WTC11 (cell line): ENCODE data around the gene OAT. TPM values are rescaled to one million over a fixed set of nuclear protein-coding genes. Genes with fewer than 3 reads are reported as not detected.

Source experiments
- ATAC-seq: fragments of 200-7000 bp; cut with Tn5 transposase; 2 replicates; pipeline ENCODE4 v1.10.0; 2021; ENCODE audit warnings: mild to moderate bottlenecking, moderate library complexity
- CTCF ChIA-PET: fragments of 300-600 bp; sonication (Branson Sonifier 250); formaldehyde crosslinking; loops from one replicate; lab custom pipeline; 2021; ENCODE audit warnings: antibody characterized with exemption; lab: Charles Lee
- POLR2A ChIA-PET: fragments of 350-600 bp; sonication (Branson Sonifier 250); formaldehyde crosslinking; loops from one replicate; lab custom pipeline; 2021; ENCODE audit warnings: antibody characterized with exemption; lab: Charles Lee
- DNase-seq: peaks from one replicate; pipeline ENCODE4 v3.0.0; 2021; ENCODE audit warnings: low spot score
- H3K27ac Mint-ChIP-seq: 2 replicates; pipeline ENCODE4 v1.8.0; 2021; ENCODE audit warnings: mixed read lengths
- H3K27me3 Mint-ChIP-seq: 2 replicates; pipeline ENCODE4 v1.8.0; 2021; ENCODE audit warnings: low read depth, mild to moderate bottlenecking, moderate library complexity, mixed read lengths
- H3K36me3 Mint-ChIP-seq: 2 replicates; pipeline ENCODE4 v1.8.0; 2021; ENCODE audit warnings: mixed read lengths
- H3K4me1 Mint-ChIP-seq: 2 replicates; pipeline ENCODE4 v1.8.0; 2022; ENCODE audit warnings: mixed read lengths
- H3K4me3 Mint-ChIP-seq: 2 replicates; pipeline ENCODE4 v1.8.0; 2021; ENCODE audit warnings: mild to moderate bottlenecking, moderate library complexity, mixed read lengths
- H3K9me3 Mint-ChIP-seq: 2 replicates; pipeline ENCODE4 v1.8.0; 2021; ENCODE audit warnings: mixed read lengths
- CBFB ChIP-seq: sonication (generic); formaldehyde crosslinking; IDR thresholded peaks from 2 replicates; pipeline ENCODE4 v1.8.1; 2022; ENCODE audit warnings: mild to moderate bottlenecking, low read depth, missing genetic modification reagents
- EMX1 ChIP-seq: fragments of 250-450 bp; sonication (Bioruptor Pico); IDR thresholded peaks from 2 replicates; pipeline ENCODE4 v1.8.0; 2021; ENCODE audit warnings: mild to moderate bottlenecking
- FOXJ3 ChIP-seq: sonication (generic); formaldehyde crosslinking; IDR thresholded peaks from 2 replicates; pipeline ENCODE4 v1.9.0; 2021; ENCODE audit warnings: missing genetic modification reagents, mild to moderate bottlenecking, borderline replicate concordance
- FOXP4 ChIP-seq: sonication (generic); formaldehyde crosslinking; IDR thresholded peaks from 2 replicates; pipeline ENCODE4 v1.8.0; 2022; ENCODE audit warnings: mild to moderate bottlenecking, missing genetic modification reagents
- GABPB1 ChIP-seq: sonication (generic); formaldehyde crosslinking; IDR thresholded peaks from 2 replicates; pipeline ENCODE4 v1.8.1; 2023; ENCODE audit warnings: mild to moderate bottlenecking, missing genetic modification reagents
- GTF2I ChIP-seq: fragments of 250-450 bp; sonication (Bioruptor Pico); conservative IDR thresholded peaks from 2 replicates; pipeline ENCODE4 v1.4.0; 2021; ENCODE audit warnings: mild to moderate bottlenecking
- IRF1 ChIP-seq: sonication (generic); formaldehyde crosslinking; IDR thresholded peaks from 2 replicates; pipeline ENCODE4 v1.8.0; 2023; ENCODE audit warnings: missing genetic modification reagents
- JAZF1 ChIP-seq: fragments of 250-450 bp; sonication (Bioruptor Pico); IDR thresholded peaks from 2 replicates; pipeline ENCODE4 v1.9.0; 2021; ENCODE audit warnings: moderate library complexity, mild to moderate bottlenecking, inconsistent platforms
- NFYB ChIP-seq: sonication (generic); formaldehyde crosslinking; conservative IDR thresholded peaks from 2 replicates; pipeline ENCODE4 v1.8.0; 2022; ENCODE audit warnings: low read depth, missing genetic modification reagents
- NR1H2 ChIP-seq: sonication (generic); formaldehyde crosslinking; IDR thresholded peaks from 2 replicates; pipeline ENCODE4 v1.9.0; 2021; ENCODE audit warnings: mild to moderate bottlenecking, moderate library complexity, missing genetic modification reagents
- SMAD3 ChIP-seq: sonication (generic); formaldehyde crosslinking; IDR thresholded peaks from 2 replicates; pipeline ENCODE4 v1.8.0; 2022; ENCODE audit warnings: missing genetic modification reagents, mild to moderate bottlenecking, borderline replicate concordance
- SMAD4 ChIP-seq: sonication (generic); formaldehyde crosslinking; IDR thresholded peaks from 2 replicates; pipeline ENCODE4 v1.8.0; 2022; ENCODE audit warnings: mild to moderate bottlenecking, missing genetic modification reagents
- ZBTB21 ChIP-seq: sonication (generic); formaldehyde crosslinking; IDR thresholded peaks from 2 replicates; pipeline ENCODE4 v1.8.1; 2023; ENCODE audit warnings: mild to moderate bottlenecking, missing genetic modification reagents, borderline replicate concordance
- ZMAT4 ChIP-seq: fragments of 250-450 bp; sonication (Bioruptor Pico); IDR thresholded peaks from 2 replicates; pipeline ENCODE4 v1.9.0; 2021; ENCODE audit warnings: mild to moderate bottlenecking
- ZNF138 ChIP-seq: sonication (generic); formaldehyde crosslinking; conservative IDR thresholded peaks from 2 replicates; pipeline ENCODE4 v1.8.1; 2022; ENCODE audit warnings: mild to moderate bottlenecking, moderate library complexity, missing genetic modification reagents
- ZNF416 ChIP-seq: fragments of 250-450 bp; sonication (Bioruptor Pico); IDR thresholded peaks from 2 replicates; pipeline ENCODE4 v1.9.0; 2021; ENCODE audit warnings: mild to moderate bottlenecking, inconsistent platforms
- total RNA-seq: library from RNA; stranded (reverse); gene quantifications from 3 replicates; pipeline ENCODE4 v1.2.3, GENCODE V29; 2021
- TF ChIP-seq, protein P1 (sequence below): fragments of 250-450 bp; sonication (Bioruptor Pico); IDR thresholded peaks from 2 replicates; pipeline ENCODE4 v1.9.0; 2021; ENCODE audit warnings: mild to moderate bottlenecking, borderline replicate concordance
- TF ChIP-seq, protein P2 (sequence below): sonication (generic); formaldehyde crosslinking; IDR thresholded peaks from 2 replicates; pipeline ENCODE4 v1.8.1; 2023; ENCODE audit warnings: mild to moderate bottlenecking, missing genetic modification reagents
- TF ChIP-seq, protein P3 (sequence below): sonication (generic); formaldehyde crosslinking; IDR thresholded peaks from 2 replicates; pipeline ENCODE4 v1.8.1; 2023; ENCODE audit warnings: mild to moderate bottlenecking, moderate library complexity, missing genetic modification reagents

Gene OAT
- total RNA-seq, 1 experiment from 2014 or later = 117 TPM

GRCh38 chr10:124403548-124403947, 15.2 kb downstream of the OAT start:
- ChIA-PET CTCF (interaction anchor here (0.5 to 2.6 kb wide), 58 partner anchors 9 to 415 kb away, joined by 3 to 40 read pairs (median 4); partner anchors contain the start of genes LHPP and OAT), POLR2A (interaction anchor here (0.6 to 1.0 kb wide), 4 partner anchors 10 to 375 kb away, joined by 3 to 4 read pairs (median 4); no protein-coding TSS in a partner anchor)

GRCh38 chr10:124402273-124402672, 16.4 kb downstream of the OAT start:
- H3K4me3 Mint-ChIP-seq = no peak overlapping the region
- ChIA-PET CTCF (no interaction called here), POLR2A (no interaction called here)
- H3K27me3 Mint-ChIP-seq = no peaks in the 10 kb centered on the region
- H3K9me3 Mint-ChIP-seq = no peaks in the 10 kb centered on the region
- no peak for TF ChIP-seq ZNF416 (CRISPR knock-in tag)
- TF ChIP-seq ZNF138 = no peak
- TF ChIP-seq JAZF1 (CRISPR knock-in tag) = no peak
- TF ChIP-seq, all 79 proteins: peak for 0
- DNase-seq (no peak), ATAC-seq (no peak)
- peaks cover 9% of the 10 kb centered on the region for H3K4me1 Mint-ChIP-seq
- peaks cover 48% of the 10 kb centered on the region for H3K36me3 Mint-ChIP-seq
- no peak overlapping the region for H3K27ac Mint-ChIP-seq

More at GRCh38 chr10:124403548-124403947, 15.2 kb downstream of the OAT start:
- H3K4me3 Mint-ChIP-seq = no peak overlapping the region
- TF ChIP-seq, protein P1, sequence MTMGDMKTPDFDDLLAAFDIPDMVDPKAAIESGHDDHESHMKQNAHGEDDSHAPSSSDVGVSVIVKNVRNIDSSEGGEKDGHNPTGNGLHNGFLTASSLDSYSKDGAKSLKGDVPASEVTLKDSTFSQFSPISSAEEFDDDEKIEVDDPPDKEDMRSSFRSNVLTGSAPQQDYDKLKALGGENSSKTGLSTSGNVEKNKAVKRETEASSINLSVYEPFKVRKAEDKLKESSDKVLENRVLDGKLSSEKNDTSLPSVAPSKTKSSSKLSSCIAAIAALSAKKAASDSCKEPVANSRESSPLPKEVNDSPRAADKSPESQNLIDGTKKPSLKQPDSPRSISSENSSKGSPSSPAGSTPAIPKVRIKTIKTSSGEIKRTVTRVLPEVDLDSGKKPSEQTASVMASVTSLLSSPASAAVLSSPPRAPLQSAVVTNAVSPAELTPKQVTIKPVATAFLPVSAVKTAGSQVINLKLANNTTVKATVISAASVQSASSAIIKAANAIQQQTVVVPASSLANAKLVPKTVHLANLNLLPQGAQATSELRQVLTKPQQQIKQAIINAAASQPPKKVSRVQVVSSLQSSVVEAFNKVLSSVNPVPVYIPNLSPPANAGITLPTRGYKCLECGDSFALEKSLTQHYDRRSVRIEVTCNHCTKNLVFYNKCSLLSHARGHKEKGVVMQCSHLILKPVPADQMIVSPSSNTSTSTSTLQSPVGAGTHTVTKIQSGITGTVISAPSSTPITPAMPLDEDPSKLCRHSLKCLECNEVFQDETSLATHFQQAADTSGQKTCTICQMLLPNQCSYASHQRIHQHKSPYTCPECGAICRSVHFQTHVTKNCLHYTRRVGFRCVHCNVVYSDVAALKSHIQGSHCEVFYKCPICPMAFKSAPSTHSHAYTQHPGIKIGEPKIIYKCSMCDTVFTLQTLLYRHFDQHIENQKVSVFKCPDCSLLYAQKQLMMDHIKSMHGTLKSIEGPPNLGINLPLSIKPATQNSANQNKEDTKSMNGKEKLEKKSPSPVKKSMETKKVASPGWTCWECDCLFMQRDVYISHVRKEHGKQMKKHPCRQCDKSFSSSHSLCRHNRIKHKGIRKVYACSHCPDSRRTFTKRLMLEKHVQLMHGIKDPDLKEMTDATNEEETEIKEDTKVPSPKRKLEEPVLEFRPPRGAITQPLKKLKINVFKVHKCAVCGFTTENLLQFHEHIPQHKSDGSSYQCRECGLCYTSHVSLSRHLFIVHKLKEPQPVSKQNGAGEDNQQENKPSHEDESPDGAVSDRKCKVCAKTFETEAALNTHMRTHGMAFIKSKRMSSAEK (CRISPR knock-in tag) = no peak
- TF ChIP-seq, protein P2, sequence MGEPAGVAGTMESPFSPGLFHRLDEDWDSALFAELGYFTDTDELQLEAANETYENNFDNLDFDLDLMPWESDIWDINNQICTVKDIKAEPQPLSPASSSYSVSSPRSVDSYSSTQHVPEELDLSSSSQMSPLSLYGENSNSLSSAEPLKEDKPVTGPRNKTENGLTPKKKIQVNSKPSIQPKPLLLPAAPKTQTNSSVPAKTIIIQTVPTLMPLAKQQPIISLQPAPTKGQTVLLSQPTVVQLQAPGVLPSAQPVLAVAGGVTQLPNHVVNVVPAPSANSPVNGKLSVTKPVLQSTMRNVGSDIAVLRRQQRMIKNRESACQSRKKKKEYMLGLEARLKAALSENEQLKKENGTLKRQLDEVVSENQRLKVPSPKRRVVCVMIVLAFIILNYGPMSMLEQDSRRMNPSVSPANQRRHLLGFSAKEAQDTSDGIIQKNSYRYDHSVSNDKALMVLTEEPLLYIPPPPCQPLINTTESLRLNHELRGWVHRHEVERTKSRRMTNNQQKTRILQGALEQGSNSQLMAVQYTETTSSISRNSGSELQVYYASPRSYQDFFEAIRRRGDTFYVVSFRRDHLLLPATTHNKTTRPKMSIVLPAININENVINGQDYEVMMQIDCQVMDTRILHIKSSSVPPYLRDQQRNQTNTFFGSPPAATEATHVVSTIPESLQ (CRISPR knock-in tag) = no peak
- TF ChIP-seq ZBTB21 (CRISPR knock-in tag) = no peak
- TF ChIP-seq EMX1 = no peak
- TF ChIP-seq SMAD3 (CRISPR knock-in tag) = no peak
- H3K27ac Mint-ChIP-seq = peak overlapping the region; percentile 95
- H3K27me3 Mint-ChIP-seq = no peaks in the 10 kb centered on the region
- H3K36me3 Mint-ChIP-seq = peaks cover 47% of the 10 kb centered on the region
- no peaks in the 10 kb centered on the region for H3K9me3 Mint-ChIP-seq
- peak; percentile 30 for DNase-seq
- H3K4me1 Mint-ChIP-seq = peaks cover 9% of the 10 kb centered on the region
- ATAC-seq = peak; percentile 98

DNA sequence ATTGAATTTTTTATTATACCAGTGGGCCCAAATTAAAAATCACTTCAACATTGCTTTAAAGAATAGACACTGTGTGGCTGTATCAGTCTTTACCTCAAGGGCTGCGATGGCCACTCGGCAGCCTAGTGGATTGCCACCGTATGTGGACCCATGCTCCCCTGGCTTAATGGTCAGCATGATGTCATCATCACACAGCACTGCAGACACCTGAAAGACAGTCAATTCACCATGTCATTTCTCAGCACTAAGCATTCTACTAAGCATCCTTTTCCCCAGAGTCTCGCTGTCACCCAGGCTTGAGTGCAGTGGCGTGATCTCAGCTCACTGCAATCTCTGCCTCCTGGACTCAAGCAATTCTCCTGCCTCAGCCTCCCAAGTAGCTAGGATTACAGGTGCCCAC, 17.1 kb downstream of the OAT start:
- POLR2A ChIA-PET = no interaction called here

More for the DNA sequence above, 17.1 kb downstream of the OAT start:
- Mint-ChIP-seq H3K27me3 (no peaks in the 10 kb centered on the region), H3K27ac (no peak overlapping the region), H3K9me3 (no peaks in the 10 kb centered on the region), H3K4me3 (no peak overlapping the region), H3K36me3 (peaks cover 46% of the 10 kb centered on the region), H3K4me1 (peaks cover 9% of the 10 kb centered on the region)
- TF ChIP-seq, protein P3, sequence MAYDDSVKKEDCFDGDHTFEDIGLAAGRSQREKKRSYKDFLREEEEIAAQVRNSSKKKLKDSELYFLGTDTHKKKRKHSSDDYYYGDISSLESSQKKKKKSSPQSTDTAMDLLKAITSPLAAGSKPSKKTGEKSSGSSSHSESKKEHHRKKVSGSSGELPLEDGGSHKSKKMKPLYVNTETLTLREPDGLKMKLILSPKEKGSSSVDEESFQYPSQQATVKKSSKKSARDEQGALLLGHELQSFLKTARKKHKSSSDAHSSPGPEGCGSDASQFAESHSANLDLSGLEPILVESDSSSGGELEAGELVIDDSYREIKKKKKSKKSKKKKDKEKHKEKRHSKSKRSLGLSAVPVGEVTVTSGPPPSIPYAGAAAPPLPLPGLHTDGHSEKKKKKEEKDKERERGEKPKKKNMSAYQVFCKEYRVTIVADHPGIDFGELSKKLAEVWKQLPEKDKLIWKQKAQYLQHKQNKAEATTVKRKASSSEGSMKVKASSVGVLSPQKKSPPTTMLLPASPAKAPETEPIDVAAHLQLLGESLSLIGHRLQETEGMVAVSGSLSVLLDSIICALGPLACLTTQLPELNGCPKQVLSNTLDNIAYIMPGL (CRISPR knock-in tag) = no peak
- TF ChIP-seq IRF1 (CRISPR knock-in tag) = no peak
- no peak for TF ChIP-seq GTF2I (CRISPR knock-in tag)
- no peak for TF ChIP-seq FOXJ3
- TF ChIP-seq ZBTB21 (CRISPR knock-in tag) = no peak
- TF ChIP-seq CBFB (CRISPR knock-in tag) = no peak
- TF ChIP-seq FOXP4 (CRISPR knock-in tag) = no peak
- no peak for TF ChIP-seq NR1H2 (CRISPR knock-in tag)
- TF ChIP-seq ZMAT4 = no peak
- TF ChIP-seq NFYB (CRISPR knock-in tag) = no peak
- TF ChIP-seq GABPB1 (CRISPR knock-in tag) = no peak
- no peak for TF ChIP-seq SMAD4 (CRISPR knock-in tag)
- CTCF ChIA-PET = interaction anchor here (1.0 kb wide), 1 partner anchor 13 kb away, joined by 4 read pairs; no protein-coding TSS in a partner anchor
- DNase-seq (no peak), ATAC-seq (no peak)
